Activated naive CD4-positive, alpha-beta T cell treated with anti-CD3 and anti-CD28 coated beads for 36 hours (primary cell): ENCODE data around the gene VASN. TPM values are rescaled to one million over a fixed set of nuclear protein-coding genes. Genes with fewer than 3 reads are reported as not detected.
"Not testable (repeated sequence)": the region's sequence is repeated elsewhere in the genome, so short reads cannot be mapped to it uniquely, and the experiment has no call there.

Experiments
- CTCF ChIA-PET: fragments of 350-600 bp; sonication (Branson Sonifier 250); formaldehyde crosslinking; loops from one replicate; lab custom pipeline; 2021; ENCODE audit warnings: antibody characterized with exemption; lab: Charles Lee
- DNase-seq: peaks from one replicate; pipeline ENCODE4 v3.0.0-alpha.2; 2020
- H3K27ac Mint-ChIP-seq: one replicate; pipeline ENCODE4 v1.8.0; 2021; ENCODE audit warnings: mild to moderate bottlenecking, mixed read lengths
- H3K27me3 Mint-ChIP-seq: one replicate; pipeline ENCODE4 v1.8.0; 2021; ENCODE audit warnings: low read depth, mixed read lengths
- H3K36me3 Mint-ChIP-seq: one replicate; pipeline ENCODE4 v1.8.0; 2021; ENCODE audit warnings: low read depth, mixed read lengths
- H3K4me1 Mint-ChIP-seq: one replicate; pipeline ENCODE4 v1.8.0; 2021; ENCODE audit warnings: low read depth, mixed read lengths
- H3K4me3 Mint-ChIP-seq: one replicate; pipeline ENCODE4 v1.8.0; 2021; ENCODE audit warnings: mild to moderate bottlenecking, moderate library complexity, mixed read lengths
- H3K9me3 Mint-ChIP-seq: one replicate; pipeline ENCODE4 v1.8.0; 2021; ENCODE audit warnings: mixed read lengths
- intact Hi-C: fragments of 100-400 bp; cut with micrococcal nuclease; formaldehyde crosslinking; loops from one replicate; pipeline ENCODE4 v1.15.1; 2023
- total RNA-seq, 2 experiments: library from RNA; stranded (reverse); gene quantifications; one replicate each; pipeline ENCODE4 v1.2.3, GENCODE V29; 2021

The VASN gene
- total RNA-seq, 2 experiments from 2014 or later: not detected

GRCh38 chr16:4386951-4387565, 15.4 kb downstream of the VASN start:
- no peaks in the 10 kb centered on the region for H3K36me3 Mint-ChIP-seq

GRCh38 chr16:4387781-4388180, 16.1 kb downstream of the VASN start:
- CTCF ChIA-PET: no interaction called here
- no peak overlapping the region for H3K27ac Mint-ChIP-seq
- H3K9me3 Mint-ChIP-seq: no peaks in the 10 kb centered on the region
- H3K4me1 Mint-ChIP-seq: no peaks in the 10 kb centered on the region
- no peaks in the 10 kb centered on the region for H3K36me3 Mint-ChIP-seq
- no peaks in the 10 kb centered on the region for H3K27me3 Mint-ChIP-seq
- H3K4me3 Mint-ChIP-seq: no peak overlapping the region
- DNase-seq: no peak
- intact Hi-C loops: no loop called here

More at GRCh38 chr16:4386951-4387565, 15.4 kb downstream of the VASN start:
- Mint-ChIP-seq H3K9me3 (no peaks in the 10 kb centered on the region), H3K27me3 (no peaks in the 10 kb centered on the region), H3K27ac (no peak overlapping the region), H3K4me3 (no peak overlapping the region), H3K4me1 (no peaks in the 10 kb centered on the region)
- intact Hi-C loops: no loop called here
- DNase-seq: no peak
- CTCF ChIA-PET: no interaction called here

- no peak overlapping the region for H3K4me3 Mint-ChIP-seq
- CTCF ChIA-PET: interaction anchor here (1.1 kb wide), 1 partner anchor 15 kb away, joined by 3 read pairs; no protein-coding TSS in a partner anchor
- DNase-seq: no peak
- H3K27me3 Mint-ChIP-seq: no peaks in the 10 kb centered on the region
- intact Hi-C loops: no loop called here
- no peaks in the 10 kb centered on the region for H3K4me1 Mint-ChIP-seq
- H3K27ac Mint-ChIP-seq: no peak overlapping the region
- H3K9me3 Mint-ChIP-seq: no peaks in the 10 kb centered on the region
- no peaks in the 10 kb centered on the region for H3K36me3 Mint-ChIP-seq
These were observed 16.8 kb downstream of the VASN start for GRCh38 chr16:4388271-4389021.

GRCh38 chr16:4389051-4389955, 17.7 kb downstream of the VASN start:
- CTCF ChIA-PET: interaction anchor here (1.1 kb wide), 1 partner anchor 14 kb away, joined by 3 read pairs; no protein-coding TSS in a partner anchor
- intact Hi-C loops: no loop called here
- no peaks in the 10 kb centered on the region for H3K27me3 Mint-ChIP-seq
- no peak overlapping the region for H3K4me3 Mint-ChIP-seq
- no peak for DNase-seq
- H3K4me1 Mint-ChIP-seq: no peaks in the 10 kb centered on the region
- H3K36me3 Mint-ChIP-seq: no peaks in the 10 kb centered on the region
- H3K9me3 Mint-ChIP-seq: no peaks in the 10 kb centered on the region
- no peak overlapping the region for H3K27ac Mint-ChIP-seq

GRCh38 chr16:4390266-4391260, 18.9 kb downstream of the VASN start:
- Mint-ChIP-seq H3K27ac (no peak overlapping the region), H3K4me1 (no peaks in the 10 kb centered on the region), H3K36me3 (no peaks in the 10 kb centered on the region), H3K4me3 (no peak overlapping the region), H3K9me3 (no peaks in the 10 kb centered on the region), H3K27me3 (no peaks in the 10 kb centered on the region)
- no peak for DNase-seq
- intact Hi-C loops: no loop called here
- CTCF ChIA-PET: interaction anchor here (4.2 kb wide), 1 partner anchor 12 kb away, joined by 25 read pairs; no protein-coding TSS in a partner anchor

- Mint-ChIP-seq H3K4me1 (no peaks in the 10 kb centered on the region), H3K27ac (no peak overlapping the region), H3K4me3 (no peak overlapping the region), H3K27me3 (no peaks in the 10 kb centered on the region), H3K9me3 (no peaks in the 10 kb centered on the region), H3K36me3 (no peaks in the 10 kb centered on the region)
- CTCF ChIA-PET: interaction anchor here (4.2 kb wide), 1 partner anchor 11 kb away, joined by 25 read pairs; no protein-coding TSS in a partner anchor
- DNase-seq: no peak
- intact Hi-C loops: no loop called here
These were observed 20.2 kb downstream of the VASN start for GRCh38 chr16:4391631-4392381.

- no peak for DNase-seq
- H3K4me3 Mint-ChIP-seq: no peak overlapping the region
- no peaks in the 10 kb centered on the region for H3K36me3 Mint-ChIP-seq
- H3K4me1 Mint-ChIP-seq: no peaks in the 10 kb centered on the region
- no peak overlapping the region for H3K27ac Mint-ChIP-seq
- no peaks in the 10 kb centered on the region for H3K9me3 Mint-ChIP-seq
- intact Hi-C loops: no loop called here
- CTCF ChIA-PET: interaction anchor here (0.6 to 4.2 kb wide), 2 partner anchors 10 to 212 kb away, joined by 3 to 25 read pairs; no protein-coding TSS in a partner anchor
- no peaks in the 10 kb centered on the region for H3K27me3 Mint-ChIP-seq
These were observed 21.0 kb downstream of the VASN start for GRCh38 chr16:4392382-4393239.

- DNase-seq: no peak
- CTCF ChIA-PET: interaction anchor here (0.6 to 4.2 kb wide), 2 partner anchors 10 to 212 kb away, joined by 3 to 25 read pairs; no protein-coding TSS in a partner anchor
- Mint-ChIP-seq H3K27ac (no peak overlapping the region), H3K4me1 (no peaks in the 10 kb centered on the region), H3K9me3 (no peaks in the 10 kb centered on the region), H3K36me3 (no peaks in the 10 kb centered on the region), H3K27me3 (no peaks in the 10 kb centered on the region), H3K4me3 (no peak overlapping the region)
- intact Hi-C loops: no loop called here
These were observed 21.6 kb downstream of the VASN start for GRCh38 chr16:4393240-4393600.

GRCh38 chr16:4393850-4394249, 22.2 kb downstream of the VASN start:
- H3K27me3 Mint-ChIP-seq, H3K36me3 Mint-ChIP-seq, H3K4me1 Mint-ChIP-seq, H3K9me3 Mint-ChIP-seq, DNase-seq, H3K4me3 Mint-ChIP-seq, intact Hi-C loops, H3K27ac Mint-ChIP-seq: not testable (repeated sequence)
- CTCF ChIA-PET: interaction anchor here (4.2 kb wide), 1 partner anchor 9 kb away, joined by 25 read pairs; no protein-coding TSS in a partner anchor

- peaks cover 2% of the 10 kb centered on the region for H3K4me1 Mint-ChIP-seq
These were observed 23.5 kb downstream of the VASN start for GRCh38 chr16:4395055-4395726.

More at GRCh38 chr16:4395055-4395726, 23.5 kb downstream of the VASN start:
- Mint-ChIP-seq H3K27me3 (no peaks in the 10 kb centered on the region), H3K27ac (no peak overlapping the region), H3K4me3 (no peak overlapping the region), H3K36me3 (peaks cover 4% of the 10 kb centered on the region), H3K9me3 (no peaks in the 10 kb centered on the region)
- DNase-seq: no peak
- CTCF ChIA-PET: interaction anchor here (1.0 to 1.4 kb wide), 2 partner anchors 26 to 36 kb away, joined by 3 to 4 read pairs; no protein-coding TSS in a partner anchor
- intact Hi-C loops: no loop called here
